NCI-H1694 treated with DMSO at 0.1 percent for 48 hours (cell line): ENCODE measurements around the gene PPIP5K1.
A peak's percentile ranks its signal among the peaks of the same experiment; 100 is the strongest.
"Not testable (repeated sequence)": the region's sequence is repeated elsewhere in the genome, so short reads cannot be mapped to it uniquely, and the experiment has no call there.

Source experiments
- DNase-seq: peaks from one replicate; lab custom pipeline; 2025; lab: John Stamatoyannopoulos, UW

PPIP5K1 gene

DNA sequence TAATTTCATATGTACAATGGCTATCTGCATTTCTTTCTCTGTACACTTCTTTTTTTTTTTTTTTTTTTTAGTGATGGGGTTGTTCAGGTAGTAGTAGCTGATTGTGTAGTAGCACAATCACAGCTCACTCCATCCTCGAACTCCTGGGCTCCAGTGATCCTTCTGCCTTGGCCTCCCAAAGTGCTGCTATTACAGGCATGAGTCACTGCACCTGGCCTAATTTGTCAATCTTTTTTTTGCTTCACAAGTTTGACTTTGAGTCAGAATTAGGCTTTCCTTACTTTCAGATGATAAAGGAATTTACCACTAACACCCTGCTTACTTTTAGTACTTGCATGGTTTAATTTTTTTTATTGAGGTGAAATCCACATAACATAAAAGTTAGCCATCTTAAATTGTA lies 44.6 kb downstream of the PPIP5K1 start:
- no peak for DNase-seq

DNA sequence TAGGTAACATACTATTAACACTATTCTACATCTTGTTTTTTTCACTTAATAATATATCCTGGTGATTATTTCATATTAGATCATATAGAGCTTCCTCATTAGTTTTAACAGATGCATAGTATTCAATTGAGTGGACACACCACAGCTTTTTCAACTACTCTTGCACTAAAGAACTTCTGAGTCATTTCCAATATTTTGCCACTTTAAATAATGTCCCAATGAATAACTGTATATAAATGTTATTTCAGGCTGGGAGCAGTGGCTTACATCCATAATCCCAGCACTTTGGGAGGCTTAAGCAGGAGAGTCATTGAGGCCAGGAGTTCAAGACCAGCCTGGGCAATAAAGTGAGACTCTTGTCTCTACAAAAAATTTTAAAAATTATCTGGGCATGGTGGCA lies 45.7 kb downstream of the PPIP5K1 start:
- DNase-seq = no peak

DNA sequence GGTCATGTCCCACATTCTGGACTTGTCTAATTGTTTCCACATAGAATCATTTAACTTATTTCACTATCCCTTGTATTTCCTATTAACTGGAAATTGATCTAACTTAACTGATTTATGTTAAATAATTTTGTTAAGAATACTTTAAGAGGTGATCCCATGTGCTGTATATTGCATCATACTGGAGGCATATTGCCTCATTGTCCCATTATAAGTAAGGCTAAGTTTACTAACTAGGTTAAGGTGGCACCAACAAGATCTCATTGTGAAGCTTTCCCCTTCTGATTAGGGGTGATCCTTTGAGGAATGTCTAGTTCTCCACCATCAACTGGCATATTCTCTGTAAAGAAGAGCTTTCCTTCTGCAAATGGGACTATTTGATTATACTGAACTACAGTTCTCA lies 48.2 kb downstream of the PPIP5K1 start:
- DNase-seq = no peak

DNA sequence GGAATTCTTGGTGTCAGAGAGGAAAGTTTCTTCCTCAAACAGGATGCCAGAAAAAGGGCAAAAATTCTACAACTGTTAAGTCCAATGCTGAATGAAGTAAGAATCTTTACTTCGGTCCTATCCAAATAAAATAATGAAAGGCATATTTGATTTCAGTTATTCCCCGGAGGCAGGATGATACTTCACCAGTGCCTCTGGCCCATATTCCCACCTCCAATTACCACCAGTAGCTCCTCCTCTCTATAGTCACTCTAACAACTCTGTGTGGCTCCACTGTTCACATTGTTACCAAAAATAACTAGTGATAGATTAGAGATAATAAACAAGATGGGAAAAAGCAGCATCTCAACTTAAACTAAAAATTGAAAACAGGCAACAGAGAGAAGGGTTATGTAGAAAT lies 51.9 kb downstream of the PPIP5K1 start:
- no peak for DNase-seq

DNA sequence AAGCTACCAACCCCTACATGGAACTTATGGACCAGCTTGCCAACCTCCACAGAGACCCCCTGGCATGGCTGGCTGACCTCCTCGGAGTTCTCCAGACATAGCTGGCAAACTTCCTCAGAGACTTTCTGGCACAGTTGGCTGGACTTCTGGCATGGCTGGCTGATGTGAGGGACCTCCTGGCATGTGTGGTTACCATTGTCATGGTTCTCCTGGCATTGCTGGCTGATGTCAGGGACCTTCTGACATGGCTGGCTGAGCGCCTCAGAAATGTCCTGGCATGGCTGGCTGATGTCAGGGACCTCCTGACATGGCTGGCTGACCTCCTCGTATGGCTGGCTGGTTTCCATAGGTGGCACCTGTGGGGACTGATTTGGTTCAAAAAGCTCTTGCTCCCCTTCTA lies 55.1 kb downstream of the PPIP5K1 start:
- DNase-seq = no peak

DNA sequence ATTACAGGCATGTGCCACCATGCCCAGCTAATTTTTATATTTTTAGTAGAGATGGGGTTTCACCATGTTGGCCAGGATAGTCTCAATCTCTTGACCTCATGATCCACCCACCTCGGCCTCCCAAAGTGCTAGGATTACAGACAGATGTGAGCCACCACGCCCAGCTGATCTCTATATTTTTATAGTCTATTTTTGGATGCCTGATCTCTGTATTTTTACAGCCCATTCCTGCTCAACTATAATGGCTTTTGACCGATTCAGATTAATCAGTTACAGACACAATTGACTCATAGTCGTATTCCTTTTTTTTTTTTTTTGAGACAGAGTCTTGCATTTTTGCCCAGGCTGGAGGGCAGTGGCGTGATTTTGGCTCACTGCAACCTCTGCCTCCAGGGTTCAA lies 57.2 kb downstream of the PPIP5K1 start:
- DNase-seq = not testable (repeated sequence)

DNA sequence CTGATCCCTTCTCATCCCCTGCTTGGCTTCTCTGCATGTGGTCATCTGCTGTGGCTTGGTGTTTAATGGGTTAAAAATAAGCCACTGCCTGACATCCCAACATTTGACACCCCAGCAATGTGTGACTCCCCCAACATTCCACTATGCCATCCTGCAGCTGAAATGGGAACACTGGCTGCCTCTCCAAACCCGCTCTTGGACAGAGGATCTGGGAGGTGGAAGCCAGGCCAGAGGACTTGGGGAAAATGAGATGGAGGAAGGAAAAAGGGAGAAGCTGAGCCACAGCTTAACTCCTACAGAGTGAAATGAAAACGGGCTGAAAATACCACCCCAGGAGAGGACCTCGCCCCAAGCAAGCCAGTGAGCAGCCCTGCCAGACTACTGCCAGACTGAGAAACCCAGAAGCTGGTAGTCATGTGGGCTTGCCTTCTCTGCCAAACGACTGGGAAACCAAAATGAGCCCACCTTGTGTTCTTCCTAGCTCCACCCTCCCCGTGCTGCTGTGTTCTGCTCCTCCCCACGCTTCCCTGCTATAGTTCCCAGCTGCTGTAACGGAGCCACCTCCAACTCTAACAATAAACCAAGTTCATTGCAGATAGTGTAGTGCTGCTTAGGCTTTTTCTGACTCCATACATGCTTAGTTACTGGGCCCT lies 58.9 kb downstream of the PPIP5K1 start:
- no peak for DNase-seq

DNA sequence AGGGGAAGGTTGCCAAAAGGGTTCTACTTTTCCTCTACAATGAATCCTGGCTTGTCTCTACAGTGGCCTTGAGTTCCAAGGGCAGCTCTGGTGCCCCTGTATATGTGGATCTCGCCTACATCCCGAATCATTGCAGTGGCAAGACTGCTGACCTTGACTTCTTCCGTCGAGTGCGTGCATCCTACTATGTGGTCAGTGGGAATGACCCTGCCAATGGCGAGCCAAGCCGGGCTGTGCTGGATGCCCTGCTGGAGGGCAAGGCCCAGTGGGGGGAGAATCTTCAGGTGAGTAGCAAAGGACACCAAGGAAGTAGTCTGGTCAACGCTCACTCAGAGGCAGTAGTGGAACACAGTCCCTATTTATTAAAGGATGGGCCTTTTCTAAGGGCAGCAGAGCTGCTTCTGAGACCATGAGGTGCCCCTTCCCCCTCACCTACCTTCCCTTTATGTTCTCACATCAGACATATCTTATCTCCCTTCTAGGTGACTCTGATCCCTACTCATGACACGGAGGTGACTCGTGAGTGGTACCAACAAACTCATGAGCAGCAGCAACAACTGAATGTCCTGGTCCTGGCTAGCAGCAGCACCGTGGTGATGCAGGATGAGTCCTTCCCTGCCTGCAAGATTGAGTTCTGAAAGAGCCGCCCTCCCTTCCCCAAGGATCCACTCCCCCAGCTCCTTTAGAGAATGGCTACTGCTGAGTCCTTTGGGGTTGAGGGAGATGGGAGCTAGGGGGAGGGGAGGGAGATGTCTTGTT lies 60.2 kb downstream of the PPIP5K1 start:
- no peak for DNase-seq

DNA sequence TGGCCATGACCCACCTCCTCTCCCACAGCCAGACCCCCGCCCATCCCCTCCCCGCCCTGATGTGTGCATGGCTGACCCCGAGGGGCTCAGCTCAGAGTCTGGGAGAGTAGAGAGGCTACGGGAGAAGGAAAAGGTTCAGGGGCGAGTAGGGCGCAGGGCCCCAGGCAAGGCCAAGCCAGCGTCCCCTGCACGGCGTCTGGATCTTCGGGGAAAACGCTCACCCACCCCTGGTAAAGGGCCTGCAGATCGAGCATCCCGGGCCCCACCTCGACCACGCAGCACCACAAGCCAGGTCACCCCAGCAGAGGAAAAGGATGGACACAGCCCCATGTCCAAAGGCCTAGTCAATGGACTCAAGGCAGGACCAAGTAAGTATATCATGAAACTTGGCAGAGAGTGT lies 60.9 kb downstream of the PPIP5K1 start:
- DNase-seq = no peak

DNA sequence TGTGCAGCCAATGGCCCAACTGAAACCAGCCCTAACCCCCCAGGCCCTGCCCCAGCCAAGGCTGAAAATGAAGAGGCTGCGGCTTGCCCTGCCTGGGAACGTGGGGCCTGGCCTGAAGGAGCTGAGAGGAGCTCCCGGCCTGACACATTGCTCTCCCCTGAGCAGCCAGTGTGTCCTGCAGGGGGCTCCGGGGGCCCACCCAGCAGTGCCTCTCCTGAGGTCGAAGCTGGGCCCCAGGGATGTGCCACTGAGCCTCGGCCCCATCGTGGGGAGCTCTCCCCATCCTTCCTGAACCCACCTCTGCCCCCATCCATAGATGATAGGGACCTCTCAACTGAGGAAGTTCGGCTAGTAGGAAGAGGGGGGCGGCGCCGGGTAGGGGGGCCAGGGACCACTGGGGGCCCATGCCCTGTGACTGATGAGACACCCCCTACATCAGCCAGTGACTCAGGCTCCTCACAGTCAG lies 61.4 kb downstream of the PPIP5K1 start:
- no peak for DNase-seq

DNA sequence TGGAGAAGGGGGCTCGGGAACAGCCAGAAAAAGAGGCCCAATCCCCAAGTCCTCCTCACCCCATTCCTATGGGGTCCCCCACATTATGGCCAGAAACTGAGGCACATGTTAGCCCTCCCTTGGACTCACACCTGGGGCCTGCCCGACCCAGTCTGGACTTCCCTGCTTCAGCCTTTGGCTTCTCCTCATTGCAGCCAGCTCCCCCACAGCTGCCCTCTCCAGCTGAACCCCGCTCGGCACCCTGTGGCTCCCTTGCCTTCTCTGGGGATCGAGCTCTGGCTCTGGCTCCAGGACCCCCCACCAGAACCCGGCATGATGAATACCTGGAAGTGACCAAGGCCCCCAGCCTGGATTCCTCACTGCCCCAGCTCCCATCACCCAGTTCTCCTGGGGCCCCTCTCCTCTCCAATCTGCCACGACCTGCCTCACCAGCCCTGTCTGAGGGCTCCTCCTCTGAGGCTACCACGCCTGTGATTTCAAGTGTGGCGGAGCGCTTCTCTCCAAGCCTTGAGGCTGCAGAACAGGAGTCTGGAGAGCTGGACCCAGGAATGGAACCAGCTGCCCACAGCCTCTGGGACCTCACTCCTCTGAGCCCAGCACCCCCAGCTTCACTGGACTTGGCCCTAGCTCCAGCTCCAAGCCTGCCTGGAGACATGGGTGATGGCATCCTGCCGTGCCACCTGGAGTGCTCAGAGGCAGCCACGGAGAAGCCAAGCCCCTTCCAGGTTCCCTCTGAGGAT lies 62.0 kb downstream of the PPIP5K1 start:
- DNase-seq = no peak

DNA sequence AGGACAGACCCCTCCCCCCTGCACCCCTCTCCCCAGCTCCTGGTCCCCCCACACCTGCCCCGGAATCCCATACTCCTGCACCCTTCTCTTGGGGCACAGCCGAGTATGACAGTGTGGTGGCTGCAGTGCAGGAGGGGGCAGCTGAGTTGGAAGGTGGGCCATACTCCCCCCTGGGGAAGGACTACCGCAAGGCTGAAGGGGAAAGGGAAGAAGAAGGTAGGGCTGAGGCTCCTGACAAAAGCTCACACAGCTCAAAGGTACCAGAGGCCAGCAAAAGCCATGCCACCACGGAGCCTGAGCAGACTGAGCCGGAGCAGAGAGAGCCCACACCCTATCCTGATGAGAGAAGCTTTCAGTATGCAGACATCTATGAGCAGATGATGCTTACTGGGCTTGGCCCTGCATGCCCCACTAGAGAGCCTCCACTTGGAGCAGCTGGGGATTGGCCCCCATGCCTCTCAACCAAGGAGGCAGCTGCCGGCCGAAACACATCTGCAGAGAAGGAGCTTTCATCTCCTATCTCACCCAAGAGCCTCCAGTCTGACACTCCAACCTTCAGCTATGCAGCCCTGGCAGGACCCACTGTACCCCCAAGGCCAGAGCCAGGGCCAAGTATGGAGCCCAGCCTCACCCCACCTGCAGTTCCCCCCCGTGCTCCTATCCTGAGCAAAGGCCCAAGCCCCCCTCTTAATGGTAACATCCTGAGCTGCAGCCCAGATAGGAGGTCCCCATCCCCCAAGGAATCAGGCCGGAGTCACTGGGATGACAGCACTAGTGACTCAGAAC lies 62.8 kb downstream of the PPIP5K1 start:
- DNase-seq = no peak

DNA sequence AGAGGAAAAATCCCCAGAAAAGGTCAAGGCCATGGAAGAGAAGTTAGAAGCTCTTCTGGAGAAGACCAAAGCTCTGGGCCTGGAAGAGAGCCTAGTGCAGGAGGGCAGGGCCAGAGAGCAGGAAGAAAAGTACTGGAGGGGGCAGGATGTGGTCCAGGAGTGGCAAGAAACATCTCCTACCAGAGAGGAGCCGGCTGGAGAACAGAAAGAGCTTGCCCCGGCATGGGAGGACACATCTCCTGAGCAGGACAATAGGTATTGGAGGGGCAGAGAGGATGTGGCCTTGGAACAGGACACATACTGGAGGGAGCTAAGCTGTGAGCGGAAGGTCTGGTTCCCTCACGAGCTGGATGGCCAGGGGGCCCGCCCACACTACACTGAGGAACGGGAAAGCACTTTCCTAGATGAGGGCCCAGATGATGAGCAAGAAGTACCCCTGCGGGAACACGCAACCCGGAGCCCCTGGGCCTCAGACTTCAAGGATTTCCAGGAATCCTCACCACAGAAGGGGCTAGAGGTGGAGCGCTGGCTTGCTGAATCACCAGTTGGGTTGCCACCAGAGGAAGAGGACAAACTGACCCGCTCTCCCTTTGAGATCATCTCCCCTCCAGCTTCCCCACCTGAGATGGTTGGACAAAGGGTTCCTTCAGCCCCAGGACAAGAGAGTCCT lies 63.6 kb downstream of the PPIP5K1 start:
- no peak for DNase-seq

DNA sequence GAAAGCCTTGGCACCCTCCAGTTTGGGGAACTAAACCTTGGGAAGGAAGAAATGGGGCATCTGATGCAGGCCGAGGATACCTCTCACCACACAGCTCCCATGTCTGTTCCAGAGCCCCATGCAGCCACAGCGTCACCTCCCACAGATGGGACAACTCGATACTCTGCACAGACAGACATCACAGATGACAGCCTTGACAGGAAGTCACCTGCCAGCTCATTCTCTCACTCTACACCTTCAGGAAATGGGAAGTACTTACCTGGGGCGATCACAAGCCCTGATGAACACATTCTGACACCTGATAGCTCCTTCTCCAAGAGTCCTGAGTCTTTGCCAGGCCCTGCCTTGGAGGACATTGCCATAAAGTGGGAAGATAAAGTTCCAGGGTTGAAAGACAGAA lies 64.9 kb downstream of the PPIP5K1 start:
- no peak for DNase-seq

DNA sequence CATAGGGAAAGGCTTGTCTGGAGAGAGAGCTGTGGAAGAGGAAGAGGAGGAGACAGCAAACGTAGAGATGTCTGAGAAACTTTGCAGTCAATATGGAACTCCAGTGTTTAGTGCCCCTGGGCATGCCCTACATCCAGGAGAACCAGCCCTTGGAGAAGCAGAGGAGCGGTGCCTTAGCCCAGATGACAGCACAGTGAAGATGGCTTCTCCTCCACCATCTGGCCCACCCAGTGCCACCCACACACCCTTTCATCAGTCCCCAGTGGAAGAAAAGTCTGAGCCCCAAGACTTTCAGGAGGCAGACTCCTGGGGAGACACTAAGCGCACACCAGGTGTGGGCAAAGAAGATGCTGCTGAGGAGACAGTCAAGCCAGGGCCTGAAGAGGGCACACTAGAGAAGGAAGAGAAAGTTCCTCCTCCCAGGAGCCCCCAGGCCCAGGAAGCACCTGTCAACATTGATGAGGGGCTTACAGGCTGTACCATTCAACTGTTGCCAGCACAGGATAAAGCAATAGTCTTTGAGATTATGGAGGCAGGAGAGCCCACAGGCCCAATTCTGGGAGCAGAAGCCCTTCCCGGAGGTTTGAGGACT lies 65.7 kb downstream of the PPIP5K1 start:
- no peak for DNase-seq

DNA sequence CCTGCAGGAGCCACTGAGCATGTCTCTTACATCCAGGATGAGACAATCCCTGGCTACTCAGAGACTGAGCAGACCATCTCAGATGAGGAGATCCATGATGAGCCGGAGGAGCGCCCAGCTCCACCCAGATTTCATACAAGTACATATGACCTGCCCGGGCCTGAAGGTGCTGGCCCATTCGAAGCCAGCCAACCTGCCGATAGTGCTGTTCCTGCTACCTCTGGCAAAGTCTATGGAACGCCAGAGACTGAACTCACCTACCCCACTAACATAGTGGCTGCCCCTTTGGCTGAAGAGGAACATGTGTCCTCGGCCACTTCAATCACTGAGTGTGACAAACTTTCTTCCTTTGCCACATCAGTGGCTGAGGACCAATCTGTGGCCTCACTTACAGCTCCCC lies 66.4 kb downstream of the PPIP5K1 start:
- DNase-seq = no peak

DNA sequence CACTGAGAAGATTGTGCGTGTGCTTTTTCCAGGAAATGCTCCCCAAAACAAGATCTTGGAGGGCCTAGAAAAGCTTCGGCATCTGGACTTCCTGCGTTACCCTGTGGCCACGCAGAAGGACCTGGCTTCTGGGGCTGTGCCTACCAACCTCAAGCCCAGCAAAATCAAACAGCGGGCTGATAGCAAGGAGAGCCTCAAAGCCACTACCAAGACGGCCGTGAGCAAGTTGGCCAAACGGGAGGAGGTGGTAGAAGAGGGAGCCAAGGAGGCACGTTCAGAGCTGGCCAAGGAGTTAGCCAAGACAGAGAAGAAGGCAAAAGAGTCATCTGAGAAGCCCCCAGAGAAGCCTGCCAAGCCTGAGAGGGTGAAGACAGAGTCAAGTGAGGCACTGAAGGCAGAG lies 67.8 kb downstream of the PPIP5K1 start:
- no peak for DNase-seq

DNA sequence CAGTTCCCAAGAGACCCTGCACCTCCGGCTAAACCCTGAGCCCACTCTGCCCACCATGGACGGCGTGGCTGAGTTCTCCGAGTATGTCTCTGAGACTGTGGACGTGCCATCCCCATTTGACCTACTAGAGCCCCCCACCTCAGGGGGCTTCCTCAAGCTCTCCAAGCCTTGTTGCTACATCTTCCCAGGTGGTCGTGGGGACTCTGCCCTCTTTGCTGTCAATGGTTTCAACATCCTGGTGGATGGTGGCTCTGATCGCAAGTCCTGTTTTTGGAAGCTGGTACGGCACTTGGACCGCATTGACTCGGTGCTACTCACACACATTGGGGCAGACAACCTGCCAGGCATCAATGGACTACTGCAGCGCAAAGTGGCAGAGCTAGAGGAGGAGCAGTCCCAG lies 68.6 kb downstream of the PPIP5K1 start:
- DNase-seq = no peak

DNA sequence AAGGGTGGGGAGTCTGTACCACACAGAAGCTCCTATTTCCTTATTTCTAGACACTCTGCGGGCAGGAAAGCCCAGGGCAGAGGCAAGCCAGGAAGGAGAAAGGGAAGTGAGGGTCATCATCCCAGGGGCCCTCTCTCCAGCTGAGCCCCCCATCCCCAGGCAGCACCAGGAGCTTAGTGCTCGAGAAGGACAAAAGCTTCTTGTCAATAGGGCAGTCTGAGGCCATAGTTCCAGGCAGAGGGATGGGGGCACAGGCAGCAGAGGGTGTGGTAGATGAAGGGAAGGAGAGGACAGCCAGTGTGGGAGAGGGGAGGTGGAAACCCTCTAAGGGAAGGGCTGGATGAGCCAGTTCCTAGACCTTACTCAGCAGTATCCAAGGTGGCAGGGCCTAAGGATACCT lies 69.9 kb downstream of the PPIP5K1 start:
- no peak for DNase-seq

DNA sequence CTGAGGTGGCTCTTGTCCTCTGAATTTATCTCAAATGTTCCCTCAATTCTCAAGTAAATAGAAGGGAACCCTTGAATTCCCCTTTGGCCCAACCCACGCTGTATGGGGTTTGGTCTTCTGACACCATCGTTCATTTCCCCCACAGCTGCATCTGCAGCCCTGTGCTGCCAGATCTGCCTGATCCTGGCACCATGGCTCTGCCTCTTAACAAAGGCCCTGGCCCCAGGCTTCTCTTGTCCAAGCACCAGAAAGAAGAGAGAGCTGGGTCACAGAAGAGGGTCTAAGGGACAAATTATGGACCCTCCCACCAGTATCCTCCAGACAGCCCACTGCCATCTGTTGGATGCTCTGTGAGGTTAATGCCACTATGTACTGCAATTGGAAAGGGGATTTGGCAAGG lies 70.8 kb downstream of the PPIP5K1 start:
- DNase-seq = no peak

DNA sequence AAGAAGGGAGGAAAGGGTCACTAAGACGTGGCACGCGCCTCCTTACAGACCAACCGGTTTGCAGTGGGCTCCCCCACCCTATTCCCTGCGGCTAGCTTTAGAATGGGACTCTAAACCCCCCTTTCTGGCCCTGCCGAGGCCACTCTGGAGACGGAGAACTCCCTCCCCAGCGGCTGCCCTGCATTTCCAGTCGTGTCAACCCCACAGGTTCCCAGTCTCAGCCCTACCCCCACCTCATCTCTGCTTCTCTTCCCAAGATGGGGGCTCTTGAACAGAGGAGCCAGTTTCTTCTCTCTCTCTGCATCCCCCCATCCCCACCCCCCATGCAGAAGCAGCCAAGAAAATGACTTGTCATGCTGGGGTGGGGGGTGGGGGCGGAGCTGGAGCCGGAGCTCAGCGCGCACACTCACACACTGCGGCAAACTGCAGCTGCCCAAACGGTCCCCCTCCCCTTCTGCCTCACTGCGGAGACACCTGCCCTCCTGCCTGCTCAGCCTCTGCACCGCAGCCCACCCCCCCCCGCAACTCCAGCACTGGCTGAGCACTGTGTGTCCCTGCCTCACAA lies 71.7 kb downstream of the PPIP5K1 start:
- DNase-seq = peak; percentile 33
